GM15510 (cell line): Measurements from ENCODE around the gene RP2.

ENCODE experiments used
- POLR2A ChIP-seq: IDR thresholded peaks from 3 replicates; pipeline ENCODE4 v1.6.1; 2011; ENCODE audit warnings: borderline replicate concordance; ENCODE audit not compliant: insufficient read length; ENCODE audit errors: extremely low read depth

The RP2 gene

GRCh38 chrX:46927718-46928117 is 90.9 kb downstream of the RP2 start:
- TF ChIP-seq POLR2A = no peak

- TF ChIP-seq POLR2A = no peak
These were observed 92.8 kb downstream of the RP2 start for GRCh38 chrX:46929439-46930261.
